Measurements from ENCODE around the gene NPAS3. TPM values are rescaled to one million over a fixed set of nuclear protein-coding genes. Genes with fewer than 3 reads are reported as not detected.

Gene NPAS3
- total and polyA plus RNA-seq, 10 donors = 0.13 to 9.5 (median 2.9) TPM

- 81 to 97% (median 91%) methylated on average over 1 of the region's 1 CpG for WGBS, 5 donors
- Histone ChIP-seq H3K36me3 (no peaks in the 10 kb centered on the region), H3K27ac (no peak overlapping the region), H3K4me1 (peaks cover 0 to 8% (median 2%) of the 10 kb centered on the region in 6 donors), H3K4me3 (no peak overlapping the region), H3K9me3 (no peaks in the 10 kb centered on the region), H3K27me3 (replicated peaks in 1 of 7) (no peaks in the 10 kb centered on the region)
- DNase-seq = no peak
- intact Hi-C loops (cut with DNase I; ENCODE audit: low total_unique reads) = loop anchor here (5.0 to 10.0 kb wide), 2 partner anchors 385 to 483 kb away; no protein-coding TSS in a partner anchor
- TF ChIP-seq POLR2A (IDR thresholded peaks at IDR 0.05) (no peak), POLR2AphosphoS5 (IDR thresholded peaks at IDR 0.05) (no peak), CTCF (IDR thresholded peaks at IDR 0.05 in 8 of 11, conservative IDR thresholded peaks at IDR 0.05 in 3 of 11) (no peak)
Measured at GRCh38 chr14:33842299-33842698, 903.6 kb downstream of the NPAS3 start.

- TF ChIP-seq CTCF (IDR thresholded peaks at IDR 0.05 in 8 of 11, conservative IDR thresholded peaks at IDR 0.05 in 3 of 11) (no peak), POLR2AphosphoS5 (IDR thresholded peaks at IDR 0.05) (no peak), POLR2A (IDR thresholded peaks at IDR 0.05) (no peak)
- no peak overlapping the region for H3K27ac ChIP-seq
- no peaks in the 10 kb centered on the region for H3K9me3 ChIP-seq
- H3K4me3 ChIP-seq = no peak overlapping the region
- 84 to 98% (median 95%) methylated on average over 3 of the region's 3 CpGs for WGBS, 5 donors
- no peaks in the 10 kb centered on the region for H3K27me3 ChIP-seq (replicated peaks in 1 of 7)
- intact Hi-C loops (cut with DNase I; ENCODE audit: low total_unique reads) = loop anchor here (5.0 to 10.0 kb wide), 2 partner anchors 383 to 481 kb away; no protein-coding TSS in a partner anchor
- no peak for DNase-seq
- no peaks in the 10 kb centered on the region for H3K36me3 ChIP-seq
- H3K4me1 ChIP-seq = peaks cover 0 to 8% (median 2%) of the 10 kb centered on the region in 6 donors
Measured at GRCh38 chr14:33844118-33844517, 905.4 kb downstream of the NPAS3 start.

GRCh38 chr14:33846100-33846824 lies 907.6 kb downstream of the NPAS3 start:
- TF ChIP-seq POLR2AphosphoS5 (IDR thresholded peaks at IDR 0.05) = no peak
- no peak for TF ChIP-seq CTCF (IDR thresholded peaks at IDR 0.05 in 8 of 11, conservative IDR thresholded peaks at IDR 0.05 in 3 of 11)
- TF ChIP-seq POLR2A (IDR thresholded peaks at IDR 0.05) = no peak
- H3K27ac ChIP-seq = no peak overlapping the region
- whole genome bisulfite sequencing, 5 donors = 82 to 95% (median 88%) methylated on average over 8 of the region's 8 CpGs
- H3K9me3 ChIP-seq = no peaks in the 10 kb centered on the region
- intact Hi-C loops (cut with DNase I; ENCODE audit: low total_unique reads) = loop anchor here (10.0 kb wide), 1 partner anchor 479 kb away; no protein-coding TSS in a partner anchor
- no peaks in the 10 kb centered on the region for H3K4me1 ChIP-seq
- no peak overlapping the region for H3K4me3 ChIP-seq
- no peaks in the 10 kb centered on the region for H3K27me3 ChIP-seq (replicated peaks in 1 of 7)
- no peak for DNase-seq
- no peaks in the 10 kb centered on the region for H3K36me3 ChIP-seq

GRCh38 chr14:33847066-33847465 lies 908.4 kb downstream of the NPAS3 start:
- no peak for TF ChIP-seq POLR2AphosphoS5 (IDR thresholded peaks at IDR 0.05)
- TF ChIP-seq CTCF (IDR thresholded peaks at IDR 0.05 in 8 of 11, conservative IDR thresholded peaks at IDR 0.05 in 3 of 11) = no peak
- TF ChIP-seq POLR2A (IDR thresholded peaks at IDR 0.05) = no peak
- Histone ChIP-seq H3K36me3 (no peaks in the 10 kb centered on the region), H3K9me3 (no peaks in the 10 kb centered on the region), H3K4me1 (no peaks in the 10 kb centered on the region), H3K4me3 (no peak overlapping the region), H3K27ac (no peak overlapping the region), H3K27me3 (replicated peaks in 1 of 7) (no peaks in the 10 kb centered on the region)
- intact Hi-C loops (cut with DNase I; ENCODE audit: low total_unique reads) = loop anchor here (10.0 kb wide), 1 partner anchor 478 kb away; no protein-coding TSS in a partner anchor
- WGBS, 5 donors = 73 to 94% (median 91%) methylated on average over 1 of the region's 1 CpG
- DNase-seq = no peak
